Astrocyte (in vitro differentiated cells and primary cell): ENCODE measurements around the gene FBLIM1.

Experiments used
- EZH2 ChIP-seq: IDR thresholded peaks from 2 replicates; pipeline ENCODE4 v1.6.1; 2012; ENCODE audit warnings: mild to moderate bottlenecking, low read length, inconsistent platforms; ENCODE audit not compliant: insufficient read depth
- TF ChIP-seq, protein P1 (sequence below): IDR thresholded peaks from 2 replicates; pipeline ENCODE4 v1.5.1; 2011; ENCODE audit warnings: low read depth, mild to moderate bottlenecking, inconsistent platforms, low read length, moderate library complexity; ENCODE audit not compliant: insufficient read depth

- TF ChIP-seq, protein P1, sequence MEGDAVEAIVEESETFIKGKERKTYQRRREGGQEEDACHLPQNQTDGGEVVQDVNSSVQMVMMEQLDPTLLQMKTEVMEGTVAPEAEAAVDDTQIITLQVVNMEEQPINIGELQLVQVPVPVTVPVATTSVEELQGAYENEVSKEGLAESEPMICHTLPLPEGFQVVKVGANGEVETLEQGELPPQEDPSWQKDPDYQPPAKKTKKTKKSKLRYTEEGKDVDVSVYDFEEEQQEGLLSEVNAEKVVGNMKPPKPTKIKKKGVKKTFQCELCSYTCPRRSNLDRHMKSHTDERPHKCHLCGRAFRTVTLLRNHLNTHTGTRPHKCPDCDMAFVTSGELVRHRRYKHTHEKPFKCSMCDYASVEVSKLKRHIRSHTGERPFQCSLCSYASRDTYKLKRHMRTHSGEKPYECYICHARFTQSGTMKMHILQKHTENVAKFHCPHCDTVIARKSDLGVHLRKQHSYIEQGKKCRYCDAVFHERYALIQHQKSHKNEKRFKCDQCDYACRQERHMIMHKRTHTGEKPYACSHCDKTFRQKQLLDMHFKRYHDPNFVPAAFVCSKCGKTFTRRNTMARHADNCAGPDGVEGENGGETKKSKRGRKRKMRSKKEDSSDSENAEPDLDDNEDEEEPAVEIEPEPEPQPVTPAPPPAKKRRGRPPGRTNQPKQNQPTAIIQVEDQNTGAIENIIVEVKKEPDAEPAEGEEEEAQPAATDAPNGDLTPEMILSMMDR = no peak
- no peak for TF ChIP-seq EZH2
Observed at GRCh38 chr1:15717418-15718125, 41.0 kb upstream of the FBLIM1 start.
